H1 (cell line): ENCODE measurements around the gene PRKAG1. TPM values are rescaled to one million over a fixed set of nuclear protein-coding genes. Genes with fewer than 3 reads are reported as not detected.

Experiments
- CTCF ChIA-PET: fragments of 300-600 bp; sonication (Branson Sonifier 250); formaldehyde crosslinking; loops from one replicate; lab custom pipeline; 2021; ENCODE audit not compliant: partially characterized antibody; lab: Charles Lee
- POLR2A ChIA-PET: fragments of 300-600 bp; sonication (Branson Sonifier 250); formaldehyde crosslinking; loops from one replicate; lab custom pipeline; 2021; ENCODE audit warnings: inconsistent platforms; ENCODE audit not compliant: partially characterized antibody; lab: Charles Lee
- DNase-seq, 2 experiments: peaks; one replicate each; pipeline versions ENCODE4 v3.0.0 to v3.0.0-alpha.2; 2010 to 2022; ENCODE audit warnings: low spot score in 2 of 2, low read depth in 1 of 2, mixed read lengths in 1 of 2
- FAIRE-seq: peaks from 2 replicates; lab custom pipeline; 2011; peaks lifted over from hg19 to GRCh38; lab: Jason Lieb, UNC
- H2AFZ ChIP-seq: 2 replicates; pipeline ENCODE4 v1.8.1; 2012; ENCODE audit warnings: low read length, inconsistent platforms
- H2AK5ac ChIP-seq: 2 replicates; pipeline ENCODE4 v1.6.1; 2013; ENCODE audit warnings: low read depth, low read length
- H2BK120ac ChIP-seq: replicated peaks from 2 replicates; pipeline ENCODE3; 2013; ENCODE audit warnings: low read depth, low read length, inconsistent platforms
- H2BK12ac ChIP-seq: 2 replicates; pipeline ENCODE4 v1.6.1; 2013; ENCODE audit warnings: low read depth, low read length
- H2BK15ac ChIP-seq: 2 replicates; pipeline ENCODE4 v1.6.1; 2013; ENCODE audit warnings: low read length
- H2BK20ac ChIP-seq: 2 replicates; pipeline ENCODE4 v1.6.1; 2013; ENCODE audit warnings: low read length
- H2BK5ac ChIP-seq: 2 replicates; pipeline ENCODE4 v1.6.1; 2013; ENCODE audit warnings: low read depth, low read length
- H3K14ac ChIP-seq: 2 replicates; pipeline ENCODE4 v1.6.1; 2013; ENCODE audit warnings: inconsistent platforms; ENCODE audit not compliant: insufficient read length
- H3K18ac ChIP-seq: 2 replicates; pipeline ENCODE4 v1.6.1; 2013; ENCODE audit warnings: low read length; ENCODE audit errors: extremely low read depth
- H3K23ac ChIP-seq: 2 replicates; pipeline ENCODE4 v1.6.1; 2013; ENCODE audit warnings: inconsistent platforms; ENCODE audit not compliant: insufficient read length
- H3K23me2 ChIP-seq: 2 replicates; pipeline ENCODE4 v1.6.1; 2013; ENCODE audit warnings: low read depth, low read length
- H3K27ac ChIP-seq: 2 replicates; pipeline ENCODE4 v1.6.1; 2011; ENCODE audit warnings: low read depth, low read length, inconsistent platforms
- H3K27me3 ChIP-seq, 4 experiments: replicated peaks in 1 of 4; 1 replicate in 1 of 4; 2 replicates in 3 of 4; pipeline versions ENCODE4 v1.6.1 to v1.8.1; 2011 to 2013; ENCODE audit warnings: low read length in 3 of 4, mild to moderate bottlenecking in 3 of 4, inconsistent platforms in 2 of 4, mixed read lengths in 2 of 4, moderate library complexity in 1 of 4; ENCODE audit not compliant: control insufficient read depth in 3 of 4, insufficient read depth in 3 of 4; ENCODE audit errors: extremely low read depth in 1 of 4
- H3K36me3 ChIP-seq, 4 experiments: 2 replicates each; pipeline versions ENCODE4 v1.6.1 to v1.8.1; 2011 to 2013; ENCODE audit warnings: mild to moderate bottlenecking in 4 of 4, low read length in 3 of 4, moderate library complexity in 2 of 4, control low read depth in 1 of 4, inconsistent platforms in 1 of 4; ENCODE audit not compliant: insufficient read depth in 4 of 4, control insufficient read depth in 2 of 4
- H3K4ac ChIP-seq: replicated peaks from 2 replicates; pipeline ENCODE3; 2013; ENCODE audit warnings: low read length, low read depth, mixed read lengths, inconsistent platforms; ENCODE audit not compliant: insufficient read length
- H3K4me1 ChIP-seq, 4 experiments: replicated peaks in 1 of 4; 1 replicate in 1 of 4; 2 replicates in 3 of 4; pipeline versions ENCODE4 v1.6.1 to v1.8.1; 2011 to 2013; ENCODE audit warnings: low read length in 3 of 4, inconsistent platforms in 2 of 4, mixed read lengths in 1 of 4; ENCODE audit not compliant: insufficient read depth in 4 of 4, control insufficient read depth in 3 of 4
- H3K4me2 ChIP-seq, 2 experiments: 2 replicates each; pipeline versions ENCODE4 v1.6.1 to v1.8.1; 2011 to 2013; ENCODE audit warnings: low read depth in 2 of 2, low read length in 2 of 2, control low read depth in 1 of 2, inconsistent platforms in 1 of 2, mild to moderate bottlenecking in 1 of 2; ENCODE audit not compliant: insufficient read depth in 1 of 2
- H3K4me3 ChIP-seq, 4 experiments: fragments of 200-600, 300-600 bp in 1 of 4; sonication (generic), shearing (Covaris generic), sonication (Bioruptor Twin) in 1 of 4; 2 replicates each; pipeline versions ENCODE4 v1.5.1 to v1.8.1; 2011 to 2016; ENCODE audit warnings: low read length in 4 of 4, low read depth in 3 of 4, control low read depth in 2 of 4, inconsistent platforms in 2 of 4, mild to moderate bottlenecking in 2 of 4, mixed read lengths in 1 of 4, moderate library complexity in 1 of 4; ENCODE audit not compliant: insufficient read depth in 2 of 4; ENCODE audit errors: extremely low read depth in 1 of 4
- H3K56ac ChIP-seq: replicated peaks from 2 replicates; pipeline ENCODE3; 2013; ENCODE audit warnings: low read depth, mild to moderate bottlenecking, mixed read lengths, low read length, inconsistent platforms; ENCODE audit not compliant: insufficient read length
- H3K79me1 ChIP-seq: 2 replicates; pipeline ENCODE4 v1.6.1; 2013; ENCODE audit warnings: low read depth, low read length, control low read depth
- H3K79me2 ChIP-seq, 2 experiments: 2 replicates each; pipeline versions ENCODE4 v1.6.1 to v1.8.1; 2012 to 2013; ENCODE audit warnings: low read length in 2 of 2, mild to moderate bottlenecking in 2 of 2, inconsistent platforms in 1 of 2; ENCODE audit not compliant: insufficient read depth in 2 of 2, control insufficient read depth in 1 of 2
- H3K9ac ChIP-seq, 4 experiments: replicated peaks in 1 of 4; 1 replicate in 1 of 4; 2 replicates in 3 of 4; pipeline versions ENCODE4 v1.6.1 to v1.8.1; 2011 to 2013; ENCODE audit warnings: low read depth in 3 of 4, low read length in 3 of 4, control low read depth in 2 of 4, mild to moderate bottlenecking in 2 of 4, moderate library complexity in 2 of 4, inconsistent platforms in 1 of 4; ENCODE audit errors: extremely low read depth in 1 of 4
- H3K9me3 ChIP-seq, 2 experiments: 2 replicates each; pipeline versions ENCODE4 v1.6.1 to v1.8.1; 2012 to 2013; ENCODE audit warnings: mild to moderate bottlenecking in 2 of 2, moderate library complexity in 2 of 2, control low read depth in 1 of 2, inconsistent platforms in 1 of 2, low read depth in 1 of 2, low read length in 1 of 2, mixed read lengths in 1 of 2; ENCODE audit not compliant: insufficient read depth in 2 of 2
- H4K20me1 ChIP-seq, 2 experiments: replicated peaks in 1 of 2; 2 replicates each; pipeline versions ENCODE3 to v1.8.1; 2011 to 2013; ENCODE audit warnings: inconsistent platforms in 2 of 2, low read length in 2 of 2, mild to moderate bottlenecking in 1 of 2; ENCODE audit not compliant: insufficient read depth in 2 of 2, control insufficient read depth in 1 of 2
- H4K5ac ChIP-seq: 2 replicates; pipeline ENCODE4 v1.6.1; 2013; ENCODE audit warnings: low read length, low read depth, mixed read lengths, inconsistent platforms; ENCODE audit not compliant: insufficient read length
- H4K8ac ChIP-seq: 2 replicates; pipeline ENCODE4 v1.8.0; 2013; ENCODE audit warnings: mild to moderate bottlenecking, moderate library complexity, low read length, inconsistent platforms; ENCODE audit not compliant: insufficient read depth; ENCODE audit errors: extremely low read depth
- H4K91ac ChIP-seq: replicated peaks from 2 replicates; pipeline ENCODE3; 2013; ENCODE audit warnings: low read length, mixed read lengths, inconsistent platforms; ENCODE audit not compliant: insufficient read length
- BCL11A ChIP-seq, 2 experiments: IDR thresholded peaks; one replicate each; pipeline ENCODE4 v1.6.1; 2011; ENCODE audit warnings: low read depth in 2 of 2, low read length in 2 of 2, mild to moderate bottlenecking in 2 of 2
- FOSL1 ChIP-seq: IDR thresholded peaks from 2 replicates; pipeline ENCODE4 v1.6.1; 2011; ENCODE audit warnings: mild to moderate bottlenecking, low read depth, low read length, moderate library complexity; ENCODE audit not compliant: insufficient read depth
- KDM4A ChIP-seq: IDR thresholded peaks from one replicate; pipeline ENCODE4 v1.7.1; 2012; ENCODE audit warnings: low read depth, mild to moderate bottlenecking, moderate library complexity, low read length, inconsistent platforms; ENCODE audit not compliant: severe bottlenecking
- POLR2AphosphoS5 ChIP-seq: IDR thresholded peaks from 2 replicates; pipeline ENCODE4 v1.6.1; 2011; ENCODE audit warnings: low read depth, low read length
- SP1 ChIP-seq: IDR thresholded peaks from 2 replicates; pipeline ENCODE4 v1.6.1; 2011; ENCODE audit warnings: low read depth, low read length
- SRF ChIP-seq: IDR thresholded peaks from 2 replicates; pipeline ENCODE4 v1.6.1; 2011; ENCODE audit warnings: mild to moderate bottlenecking, low read depth, low read length, moderate library complexity
- TEAD4 ChIP-seq: IDR thresholded peaks from 2 replicates; pipeline ENCODE4 v1.6.1; 2012; ENCODE audit warnings: low read depth, low read length, inconsistent platforms, mixed read lengths
- WGBS, 2 experiments: shearing (Covaris generic) in 1 of 2; methylation state at CpG; one replicate each; pipeline versions ENCODE4 v1.1.6 to v1.1.7; 2013 to 2015; ENCODE audit warnings: low lambda C conversion rate in 2 of 2, mixed read lengths in 2 of 2, inconsistent platforms in 1 of 2, low coverage in 1 of 2, missing lambda C conversion rate in 1 of 2; ENCODE audit not compliant: insufficient replicate concordance in 2 of 2, insufficient coverage in 1 of 2, insufficient read length in 1 of 2; ENCODE audit errors: extremely low coverage in 1 of 2, missing lambda C conversion rate in 1 of 2; 5-methylcytosine and 5-hydroxymethylcytosine counted together
- polyA plus RNA-seq, 7 experiments: library from polyadenylated mRNA; depleted of rRNA in 3 of 7; stranded (reverse) in 5 of 7; unstranded in 2 of 7; fragments of >200 nt in 5 of 7; fragments of 200-250 nt in 2 of 7; gene quantifications; 1 replicate in 5 of 7; 2 replicates in 1 of 7; 4 replicates in 1 of 7; pipeline versions ENCODE4 v1.2.1 to v1.2.3, GENCODE V29; 2011 to 2013; ENCODE audit warnings: missing spikeins in 2 of 7, mixed read lengths in 2 of 7
- total RNA-seq: library from RNA; stranded (reverse); fragmentation: NEBNext Ultra II Directional; extraction: Animal tissue kit (Norgen Biotek cat#: 25700); gene quantifications from 2 replicates; pipeline ENCODE4 v1.2.1, GENCODE V29; 2021

Gene PRKAG1
- total and polyA plus RNA-seq, 2 of the 8 experiments (the other 6 are each of a cell fraction or from before 2014, with no cell fraction given): 38.6 to 57.5 TPM

GRCh38 chr12:49036029-49036428 is 17.5 kb upstream of the PRKAG1 start:
- Histone ChIP-seq H2BK12ac (no peak overlapping the region), H3K56ac (no peak overlapping the region), H3K79me2 (no peaks in the 10 kb centered on the region), H2BK120ac (no peak overlapping the region), H2BK5ac (no peak overlapping the region), H2BK20ac (no peak overlapping the region), H3K4ac (no peak overlapping the region), H3K79me1 (no peaks in the 10 kb centered on the region; the same call in none of the 2 replicates), H4K91ac (no peak overlapping the region), H3K27ac (no peak overlapping the region), H3K9ac (no peak overlapping the region), H4K20me1 (peaks cover 9 to 17% of the 10 kb centered on the region in 2 experiments), H4K5ac (no peak overlapping the region), H2BK15ac (no peak overlapping the region), H3K9me3 (no peaks in the 10 kb centered on the region), H4K8ac (no peak overlapping the region), H3K4me2 (no peak overlapping the region), H3K14ac (no peak overlapping the region), H3K36me3 (peaks cover 48 to 83% (median 79%) of the 10 kb centered on the region in 4 experiments), H3K4me3 (no peak overlapping the region), H3K23ac (no peak overlapping the region), H3K18ac (no peak overlapping the region), H2AFZ (no peak overlapping the region), H3K4me1 (no peaks in the 10 kb centered on the region), H2AK5ac (no peak overlapping the region), H3K27me3 (no peaks in the 10 kb centered on the region), H3K23me2 (no peaks in the 10 kb centered on the region)
- ChIA-PET POLR2A (interaction anchor here (2.4 to 22.2 kb wide), 4 partner anchors 5 to 28 kb away, joined by 8 to 339 read pairs (median 193); partner anchors contain the start of gene KMT2D), CTCF (interaction anchor here (0.8 to 12.2 kb wide), 6 partner anchors 11 to 48 kb away, joined by 3 to 126 read pairs (median 4); no protein-coding TSS in a partner anchor)
- 67% methylated on average over 3 of the region's 4 CpGs; no CpG with 5 or more reads in 1 of the 2 experiments for WGBS, 2 experiments
- TF ChIP-seq POLR2AphosphoS5: no peak
- no peak for TF ChIP-seq SRF
- TF ChIP-seq FOSL1: no peak
- no peak for TF ChIP-seq BCL11A (IDR thresholded peaks at IDR 0.05; ENCODE audit: low read depth in 2 of 2, low read length in 2 of 2)
- no peak for TF ChIP-seq TEAD4
- no peak for TF ChIP-seq KDM4A
- TF ChIP-seq SP1: no peak
- DNase-seq (no peak), FAIRE-seq (no peak)
